ENCODE measurements around the gene BUB3. TPM values are rescaled to one million over a fixed set of nuclear protein-coding genes. Genes with fewer than 3 reads are reported as not detected.

Gene BUB3
- total RNA-seq, 1 experiment from 2014 or later = 180 TPM

- TF ChIP-seq TP53 (CRISPR knock-in tag; IDR thresholded peaks at IDR 0.05) = no peak
- no peak for TF ChIP-seq PREB (CRISPR knock-in tag; IDR thresholded peaks at IDR 0.05; ENCODE audit: borderline replicate concordance)
Measured at GRCh38 chr10:123145542-123146012, 8.6 kb upstream of the BUB3 start (continued).

- ATAC-seq (no peak), DNase-seq (ENCODE audit: low spot score) (peak; percentile 21)
- TF ChIP-seq NFE2L1 (CRISPR knock-in tag; IDR thresholded peaks at IDR 0.05) (no peak), EMX1 (CRISPR knock-in tag; IDR thresholded peaks at IDR 0.05) (no peak), SMAD4 (CRISPR knock-in tag; IDR thresholded peaks at IDR 0.05) (no peak), ZNF219 (CRISPR knock-in tag; IDR thresholded peaks at IDR 0.05; ENCODE audit: borderline replicate concordance) (no peak), ZNF396 (CRISPR knock-in tag; IDR thresholded peaks at IDR 0.05; ENCODE audit: borderline replicate concordance) (no peak)
- TF ChIP-seq, protein P1, sequence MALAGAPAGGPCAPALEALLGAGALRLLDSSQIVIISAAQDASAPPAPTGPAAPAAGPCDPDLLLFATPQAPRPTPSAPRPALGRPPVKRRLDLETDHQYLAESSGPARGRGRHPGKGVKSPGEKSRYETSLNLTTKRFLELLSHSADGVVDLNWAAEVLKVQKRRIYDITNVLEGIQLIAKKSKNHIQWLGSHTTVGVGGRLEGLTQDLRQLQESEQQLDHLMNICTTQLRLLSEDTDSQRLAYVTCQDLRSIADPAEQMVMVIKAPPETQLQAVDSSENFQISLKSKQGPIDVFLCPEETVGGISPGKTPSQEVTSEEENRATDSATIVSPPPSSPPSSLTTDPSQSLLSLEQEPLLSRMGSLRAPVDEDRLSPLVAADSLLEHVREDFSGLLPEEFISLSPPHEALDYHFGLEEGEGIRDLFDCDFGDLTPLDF (CRISPR knock-in tag; IDR thresholded peaks at IDR 0.05) = no peak
- Mint-ChIP-seq H3K36me3 (peaks cover 3% of the 10 kb centered on the region; the same call in 1 of the 2 replicates), H3K27me3 (ENCODE audit: low read depth) (peaks cover 100% of the 10 kb centered on the region), H3K27ac (no peak overlapping the region), H3K4me1 (peaks cover 68% of the 10 kb centered on the region), H3K4me3 (peak overlapping the region; percentile 59), H3K9me3 (no peaks in the 10 kb centered on the region)
- ChIA-PET CTCF (interaction anchor here (0.6 to 2.0 kb wide), 4 partner anchors 8 to 283 kb away, joined by 3 to 11 read pairs (median 6); partner anchors contain the start of gene BUB3), POLR2A (interaction anchor here (1.8 kb wide), 1 partner anchor 8 kb away, joined by 5 read pairs; the partner anchor contains the start of gene BUB3)
Measured at GRCh38 chr10:123146013-123146893, 7.9 kb upstream of the BUB3 start.

DNA sequence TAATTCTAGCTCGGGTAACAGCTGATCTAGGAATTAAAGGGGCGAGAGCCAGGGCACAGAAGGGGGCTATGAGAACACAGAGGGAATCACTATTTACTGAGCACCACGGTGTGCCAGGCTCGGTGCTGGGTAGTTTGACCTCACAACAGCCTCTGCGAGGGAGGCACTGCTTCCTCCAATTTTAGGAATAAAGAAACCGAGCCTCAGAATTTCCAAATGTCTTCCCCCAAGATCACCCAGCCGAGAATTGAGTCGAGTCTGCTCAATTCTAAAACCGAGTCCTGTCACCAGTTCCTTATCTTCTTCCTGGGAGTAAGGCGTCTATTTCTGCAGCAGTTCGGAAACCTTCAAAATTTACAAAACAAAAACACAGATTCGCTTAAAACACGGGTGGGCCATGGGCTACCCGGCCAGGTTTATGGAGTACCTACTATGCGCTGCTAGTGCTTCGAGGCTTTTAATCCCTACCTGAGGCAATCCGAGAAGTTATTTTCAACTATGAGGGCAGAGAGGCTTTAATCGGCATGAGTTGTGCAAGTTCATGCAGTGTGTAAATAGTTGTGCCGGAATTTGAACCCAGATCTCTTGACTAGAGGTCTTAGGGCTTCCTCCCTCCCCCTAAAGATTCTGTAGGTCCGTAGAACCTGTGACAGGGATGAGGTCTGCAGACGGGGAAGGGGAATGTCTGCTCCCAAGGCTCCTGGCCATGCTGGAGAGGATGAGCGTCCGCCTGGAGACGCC, 7.1 kb upstream of the BUB3 start:
- CTCF ChIA-PET = interaction anchor here (0.5 to 1.3 kb wide), 4 partner anchors 7 to 408 kb away, joined by 3 to 4 read pairs (median 3); no protein-coding TSS in a partner anchor
- DNase-seq (ENCODE audit: low spot score) (no peak), ATAC-seq (no peak)
- Mint-ChIP-seq H3K9me3 (no peaks in the 10 kb centered on the region), H3K27me3 (ENCODE audit: low read depth) (peaks cover 98% of the 10 kb centered on the region), H3K4me1 (peaks cover 69% of the 10 kb centered on the region), H3K36me3 (no peaks in the 10 kb centered on the region), H3K27ac (no peak overlapping the region), H3K4me3 (peak overlapping the region; percentile 59)
- POLR2A ChIA-PET = no interaction called here
- TF ChIP-seq, protein P2, sequence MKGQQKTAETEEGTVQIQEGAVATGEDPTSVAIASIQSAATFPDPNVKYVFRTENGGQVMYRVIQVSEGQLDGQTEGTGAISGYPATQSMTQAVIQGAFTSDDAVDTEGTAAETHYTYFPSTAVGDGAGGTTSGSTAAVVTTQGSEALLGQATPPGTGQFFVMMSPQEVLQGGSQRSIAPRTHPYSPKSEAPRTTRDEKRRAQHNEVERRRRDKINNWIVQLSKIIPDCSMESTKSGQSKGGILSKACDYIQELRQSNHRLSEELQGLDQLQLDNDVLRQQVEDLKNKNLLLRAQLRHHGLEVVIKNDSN (CRISPR knock-in tag; IDR thresholded peaks at IDR 0.05) = no peak
- TF ChIP-seq MXD4 (CRISPR knock-in tag; IDR thresholded peaks at IDR 0.05; ENCODE audit: borderline replicate concordance) = no peak
- TF ChIP-seq, protein P3, sequence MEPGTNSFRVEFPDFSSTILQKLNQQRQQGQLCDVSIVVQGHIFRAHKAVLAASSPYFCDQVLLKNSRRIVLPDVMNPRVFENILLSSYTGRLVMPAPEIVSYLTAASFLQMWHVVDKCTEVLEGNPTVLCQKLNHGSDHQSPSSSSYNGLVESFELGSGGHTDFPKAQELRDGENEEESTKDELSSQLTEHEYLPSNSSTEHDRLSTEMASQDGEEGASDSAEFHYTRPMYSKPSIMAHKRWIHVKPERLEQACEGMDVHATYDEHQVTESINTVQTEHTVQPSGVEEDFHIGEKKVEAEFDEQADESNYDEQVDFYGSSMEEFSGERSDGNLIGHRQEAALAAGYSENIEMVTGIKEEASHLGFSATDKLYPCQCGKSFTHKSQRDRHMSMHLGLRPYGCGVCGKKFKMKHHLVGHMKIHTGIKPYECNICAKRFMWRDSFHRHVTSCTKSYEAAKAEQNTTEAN (CRISPR knock-in tag; IDR thresholded peaks at IDR 0.05) = no peak
- TF ChIP-seq, protein P1 (CRISPR knock-in tag; IDR thresholded peaks at IDR 0.05) = no peak
- TF ChIP-seq, protein P4, sequence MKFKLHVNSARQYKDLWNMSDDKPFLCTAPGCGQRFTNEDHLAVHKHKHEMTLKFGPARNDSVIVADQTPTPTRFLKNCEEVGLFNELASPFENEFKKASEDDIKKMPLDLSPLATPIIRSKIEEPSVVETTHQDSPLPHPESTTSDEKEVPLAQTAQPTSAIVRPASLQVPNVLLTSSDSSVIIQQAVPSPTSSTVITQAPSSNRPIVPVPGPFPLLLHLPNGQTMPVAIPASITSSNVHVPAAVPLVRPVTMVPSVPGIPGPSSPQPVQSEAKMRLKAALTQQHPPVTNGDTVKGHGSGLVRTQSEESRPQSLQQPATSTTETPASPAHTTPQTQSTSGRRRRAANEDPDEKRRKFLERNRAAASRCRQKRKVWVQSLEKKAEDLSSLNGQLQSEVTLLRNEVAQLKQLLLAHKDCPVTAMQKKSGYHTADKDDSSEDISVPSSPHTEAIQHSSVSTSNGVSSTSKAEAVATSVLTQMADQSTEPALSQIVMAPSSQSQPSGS (CRISPR knock-in tag; IDR thresholded peaks at IDR 0.05; ENCODE audit: borderline replicate concordance, low read depth) = no peak
- TF ChIP-seq, protein P5, sequence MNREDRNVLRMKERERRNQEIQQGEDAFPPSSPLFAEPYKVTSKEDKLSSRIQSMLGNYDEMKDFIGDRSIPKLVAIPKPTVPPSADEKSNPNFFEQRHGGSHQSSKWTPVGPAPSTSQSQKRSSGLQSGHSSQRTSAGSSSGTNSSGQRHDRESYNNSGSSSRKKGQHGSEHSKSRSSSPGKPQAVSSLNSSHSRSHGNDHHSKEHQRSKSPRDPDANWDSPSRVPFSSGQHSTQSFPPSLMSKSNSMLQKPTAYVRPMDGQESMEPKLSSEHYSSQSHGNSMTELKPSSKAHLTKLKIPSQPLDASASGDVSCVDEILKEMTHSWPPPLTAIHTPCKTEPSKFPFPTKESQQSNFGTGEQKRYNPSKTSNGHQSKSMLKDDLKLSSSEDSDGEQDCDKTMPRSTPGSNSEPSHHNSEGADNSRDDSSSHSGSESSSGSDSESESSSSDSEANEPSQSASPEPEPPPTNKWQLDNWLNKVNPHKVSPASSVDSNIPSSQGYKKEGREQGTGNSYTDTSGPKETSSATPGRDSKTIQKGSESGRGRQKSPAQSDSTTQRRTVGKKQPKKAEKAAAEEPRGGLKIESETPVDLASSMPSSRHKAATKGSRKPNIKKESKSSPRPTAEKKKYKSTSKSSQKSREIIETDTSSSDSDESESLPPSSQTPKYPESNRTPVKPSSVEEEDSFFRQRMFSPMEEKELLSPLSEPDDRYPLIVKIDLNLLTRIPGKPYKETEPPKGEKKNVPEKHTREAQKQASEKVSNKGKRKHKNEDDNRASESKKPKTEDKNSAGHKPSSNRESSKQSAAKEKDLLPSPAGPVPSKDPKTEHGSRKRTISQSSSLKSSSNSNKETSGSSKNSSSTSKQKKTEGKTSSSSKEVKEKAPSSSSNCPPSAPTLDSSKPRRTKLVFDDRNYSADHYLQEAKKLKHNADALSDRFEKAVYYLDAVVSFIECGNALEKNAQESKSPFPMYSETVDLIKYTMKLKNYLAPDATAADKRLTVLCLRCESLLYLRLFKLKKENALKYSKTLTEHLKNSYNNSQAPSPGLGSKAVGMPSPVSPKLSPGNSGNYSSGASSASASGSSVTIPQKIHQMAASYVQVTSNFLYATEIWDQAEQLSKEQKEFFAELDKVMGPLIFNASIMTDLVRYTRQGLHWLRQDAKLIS (CRISPR knock-in tag; IDR thresholded peaks at IDR 0.05; ENCODE audit: borderline replicate concordance) = no peak
- TF ChIP-seq ZNF263 (CRISPR knock-in tag; IDR thresholded peaks at IDR 0.05; ENCODE audit: low read depth) = no peak
